MM.1S (cell line): ENCODE data around the gene CTRB1.
"Not testable (repeated sequence)": the region's sequence is repeated elsewhere in the genome, so short reads cannot be mapped to it uniquely, and the experiment has no call there.

Experiments used
- DNase-seq: peaks from one replicate; pipeline ENCODE4 v3.0.0-alpha.2; 2015
- H2AFZ ChIP-seq: fragments of 300-600 bp; sonication (generic); 2 replicates; pipeline ENCODE4 v1.6.0; 2016; ENCODE audit warnings: antibody characterized with exemption, low read length
- H3F3A ChIP-seq: fragments of 300-600 bp; sonication (generic); 2 replicates; pipeline ENCODE4 v1.6.1; 2016; ENCODE audit warnings: mild to moderate bottlenecking, antibody characterized with exemption, low read length, moderate library complexity, mixed read lengths; ENCODE audit not compliant: insufficient read depth
- H3K27ac ChIP-seq: fragments of 300-600 bp; sonication (generic); 2 replicates; pipeline ENCODE4 v1.5.1; 2016; ENCODE audit warnings: mild to moderate bottlenecking, low read length
- H3K27me3 ChIP-seq: fragments of 300-600 bp; sonication (generic); replicated peaks from 2 replicates; pipeline ENCODE4 v1.6.0; 2016; ENCODE audit warnings: low read length; ENCODE audit not compliant: insufficient read depth
- H3K36me3 ChIP-seq: fragments of 300-600 bp; sonication (generic); replicated peaks from 2 replicates; pipeline ENCODE4 v1.6.1; 2016; ENCODE audit warnings: mild to moderate bottlenecking, low read length, mixed read lengths; ENCODE audit not compliant: insufficient read depth
- H3K4me1 ChIP-seq: fragments of 300-600 bp; sonication (generic); 2 replicates; pipeline ENCODE4 v1.6.1; 2016; ENCODE audit warnings: low read length, mixed read lengths
- H3K4me2 ChIP-seq: fragments of 300-600 bp; sonication (generic); 2 replicates; pipeline ENCODE4 v1.6.0; 2016; ENCODE audit warnings: low read depth, low read length
- H3K4me3 ChIP-seq: fragments of 300-600 bp; sonication (generic); 2 replicates; pipeline ENCODE4 v1.5.1; 2016; ENCODE audit warnings: low read length, mixed read lengths
- H3K79me2 ChIP-seq: fragments of 300-600 bp; sonication (generic); 2 replicates; pipeline ENCODE4 v1.6.1; 2016; ENCODE audit warnings: mixed run types, low read length, mixed read lengths
- H3K9ac ChIP-seq: fragments of 300-600 bp; sonication (generic); 2 replicates; pipeline ENCODE4 v1.6.1; 2016; ENCODE audit warnings: low read length, mixed read lengths
- H3K9me2 ChIP-seq: fragments of 300-600 bp; sonication (generic); replicated peaks from 2 replicates; pipeline ENCODE4 v1.6.1; 2016; ENCODE audit warnings: mild to moderate bottlenecking, low read length, mixed read lengths; ENCODE audit not compliant: insufficient read depth
- H3K9me3 ChIP-seq: fragments of 300-600 bp; sonication (generic); replicated peaks from 2 replicates; pipeline ENCODE4 v1.6.1; 2016; ENCODE audit warnings: mild to moderate bottlenecking, low read length, mixed read lengths; ENCODE audit not compliant: insufficient read depth
- H4K20me1 ChIP-seq: fragments of 300-600 bp; sonication (generic); 2 replicates; pipeline ENCODE4 v1.6.1; 2016; ENCODE audit warnings: mild to moderate bottlenecking, low read length, moderate library complexity, mixed read lengths; ENCODE audit not compliant: insufficient read depth
- CTCF ChIP-seq: fragments of 300-600 bp; sonication (generic); IDR thresholded peaks from 2 replicates; pipeline ENCODE4 v1.5.1; 2016; ENCODE audit warnings: antibody characterized with exemption, low read length, mixed read lengths
- EZH2 ChIP-seq: fragments of 300-600 bp; sonication (generic); optimal IDR thresholded peaks from 2 replicates; pipeline ENCODE3; 2017; ENCODE audit warnings: low read depth, mild to moderate bottlenecking, antibody characterized with exemption, low read length, mixed read lengths
- EZH2phosphoT487 ChIP-seq: fragments of 300-600 bp; sonication (generic); IDR thresholded peaks from 2 replicates; pipeline ENCODE4 v1.6.1; 2018; ENCODE audit warnings: antibody characterized with exemption, low read length

The CTRB1 gene

GRCh38 chr16:75208861-75209505, 9.8 kb upstream of the CTRB1 start:
- no peaks in the 10 kb centered on the region for H3K9me2 ChIP-seq
- H3K79me2 ChIP-seq: no peaks in the 10 kb centered on the region
- TF ChIP-seq CTCF (no peak), EZH2phosphoT487 (no peak), EZH2 (no peak)
- H3K36me3 ChIP-seq: no peaks in the 10 kb centered on the region
- no peak overlapping the region for H2AFZ ChIP-seq
- no peak for DNase-seq
- H3K4me2 ChIP-seq: no peak overlapping the region
- H3K4me3 ChIP-seq: no peak overlapping the region
- H3K9me3 ChIP-seq: no peaks in the 10 kb centered on the region
- H4K20me1 ChIP-seq: no peaks in the 10 kb centered on the region
- H3K27ac ChIP-seq: no peak overlapping the region
- H3F3A ChIP-seq: no peaks in the 10 kb centered on the region
- no peak overlapping the region for H3K9ac ChIP-seq
- no peaks in the 10 kb centered on the region for H3K27me3 ChIP-seq
- no peaks in the 10 kb centered on the region for H3K4me1 ChIP-seq

GRCh38 chr16:75209514-75209913, 9.3 kb upstream of the CTRB1 start:
- H3K27me3 ChIP-seq: not testable (repeated sequence)

GRCh38 chr16:75209944-75210343, 8.8 kb upstream of the CTRB1 start:
- H3K4me3 ChIP-seq: no peak overlapping the region
- no peak overlapping the region for H2AFZ ChIP-seq
- no peaks in the 10 kb centered on the region for H3K36me3 ChIP-seq
- H3K9me2 ChIP-seq: no peaks in the 10 kb centered on the region
- no peaks in the 10 kb centered on the region for H3F3A ChIP-seq
- H3K9me3 ChIP-seq: no peaks in the 10 kb centered on the region
- no peaks in the 10 kb centered on the region for H3K79me2 ChIP-seq
- H3K9ac ChIP-seq: no peak overlapping the region
- H3K4me1 ChIP-seq: no peaks in the 10 kb centered on the region
- TF ChIP-seq CTCF (no peak), EZH2 (no peak), EZH2phosphoT487 (no peak)
- H3K27me3 ChIP-seq: no peaks in the 10 kb centered on the region
- no peaks in the 10 kb centered on the region for H4K20me1 ChIP-seq
- no peak overlapping the region for H3K27ac ChIP-seq
- no peak for DNase-seq
- no peak overlapping the region for H3K4me2 ChIP-seq

More at GRCh38 chr16:75209514-75209913, 9.3 kb upstream of the CTRB1 start:
- H3K9me2 ChIP-seq, H3K4me2 ChIP-seq, H4K20me1 ChIP-seq, H3K36me3 ChIP-seq, H3K79me2 ChIP-seq, DNase-seq, H3K27ac ChIP-seq, H3F3A ChIP-seq, H3K4me3 ChIP-seq, H2AFZ ChIP-seq, H3K9me3 ChIP-seq, H3K4me1 ChIP-seq, H3K9ac ChIP-seq: not testable (repeated sequence)

GRCh38 chr16:75211286-75211685, 7.5 kb upstream of the CTRB1 start:
- H3F3A ChIP-seq, H3K27me3 ChIP-seq, H3K9me3 ChIP-seq, DNase-seq, H3K4me3 ChIP-seq, H3K4me2 ChIP-seq, H3K36me3 ChIP-seq, H3K4me1 ChIP-seq, H3K9ac ChIP-seq, H3K9me2 ChIP-seq, H3K79me2 ChIP-seq, H3K27ac ChIP-seq, H4K20me1 ChIP-seq, H2AFZ ChIP-seq: not testable (repeated sequence)
